Activated T-cell treated with anti-CD3 and anti-CD28 coated beads, Interleukin-2, amount 50 U/mL, for 4 hours (primary cell): ENCODE measurements around the gene KIF13A. TPM values are rescaled to one million over a fixed set of nuclear protein-coding genes. Genes with fewer than 3 reads are reported as not detected.
"Not testable (repeated sequence)": the region's sequence is repeated elsewhere in the genome, so short reads cannot be mapped to it uniquely, and the experiment has no call there.

Experiments used
- ATAC-seq, 2 donors: fragments of 200-7000 bp; cut with Tn5 transposase; one replicate each; pipeline ENCODE4 v1.10.0; 2021
- DNase-seq: peaks from one replicate; pipeline ENCODE4 v3.0.0-alpha.2; 2020
- H3K27me3 Mint-ChIP-seq: one replicate; pipeline ENCODE4 v1.8.0; 2021; ENCODE audit warnings: low read depth, mixed read lengths
- H3K36me3 Mint-ChIP-seq: one replicate; pipeline ENCODE4 v1.8.0; 2022; ENCODE audit warnings: mixed read lengths; ENCODE audit not compliant: insufficient read depth
- H3K4me1 Mint-ChIP-seq: one replicate; pipeline ENCODE4 v1.8.0; 2021; ENCODE audit warnings: low read depth, mixed read lengths
- H3K4me3 Mint-ChIP-seq: one replicate; pipeline ENCODE4 v1.8.0; 2021; ENCODE audit warnings: mild to moderate bottlenecking, moderate library complexity, mixed read lengths
- H3K9me3 Mint-ChIP-seq: one replicate; pipeline ENCODE4 v1.8.0; 2021; ENCODE audit warnings: mixed read lengths
- total RNA-seq, 3 donors: library from RNA; stranded (reverse); gene quantifications; one replicate each; pipeline ENCODE4 v1.2.1, GENCODE V29; 2021

The KIF13A gene
- total RNA-seq, 3 donors from 2014 or later: 0.29 to 0.63 (median 0.43) TPM

GRCh38 chr6:17744757-17745308 is 242.6 kb downstream of the KIF13A start:
- not testable (repeated sequence) for H3K27me3 Mint-ChIP-seq, DNase-seq, ATAC-seq, H3K9me3 Mint-ChIP-seq, H3K36me3 Mint-ChIP-seq, H3K4me3 Mint-ChIP-seq, H3K4me1 Mint-ChIP-seq

GRCh38 chr6:17744019-17744756 is 243.2 kb downstream of the KIF13A start:
- no peaks in the 10 kb centered on the region for H3K4me1 Mint-ChIP-seq
- peaks cover 2% of the 10 kb centered on the region for H3K36me3 Mint-ChIP-seq
- H3K4me3 Mint-ChIP-seq: no peak overlapping the region
- peaks cover 2% of the 10 kb centered on the region for H3K9me3 Mint-ChIP-seq
- peaks cover 9% of the 10 kb centered on the region for H3K27me3 Mint-ChIP-seq
- DNase-seq (no peak), ATAC-seq (no peak)

DNA sequence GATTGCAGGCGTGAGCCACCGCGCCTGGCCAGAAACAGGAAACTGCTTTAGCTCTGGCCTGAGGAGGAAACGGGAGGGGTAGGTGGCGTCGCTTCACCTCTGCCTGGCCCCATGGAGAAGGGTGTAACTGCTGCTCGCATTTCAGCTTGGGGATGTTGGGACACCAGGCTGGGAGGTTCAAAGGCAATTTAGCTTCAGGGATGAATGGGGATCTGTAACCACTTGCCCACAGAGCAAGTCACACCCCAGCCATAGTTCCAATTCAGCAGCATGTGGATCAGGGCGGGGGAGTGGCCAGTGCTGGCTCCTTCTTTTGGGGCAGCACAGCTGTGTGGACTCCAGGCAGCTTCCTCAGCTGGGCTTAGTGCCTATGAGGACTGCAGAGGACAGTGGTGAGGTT is 245.9 kb downstream of the KIF13A start:
- no peak overlapping the region for H3K4me3 Mint-ChIP-seq
- DNase-seq: no peak
- H3K36me3 Mint-ChIP-seq: peaks cover 3% of the 10 kb centered on the region
- H3K4me1 Mint-ChIP-seq: no peaks in the 10 kb centered on the region
- peaks cover 9% of the 10 kb centered on the region for H3K27me3 Mint-ChIP-seq
- H3K9me3 Mint-ChIP-seq: peaks cover 21% of the 10 kb centered on the region
- ATAC-seq: no peak

DNA sequence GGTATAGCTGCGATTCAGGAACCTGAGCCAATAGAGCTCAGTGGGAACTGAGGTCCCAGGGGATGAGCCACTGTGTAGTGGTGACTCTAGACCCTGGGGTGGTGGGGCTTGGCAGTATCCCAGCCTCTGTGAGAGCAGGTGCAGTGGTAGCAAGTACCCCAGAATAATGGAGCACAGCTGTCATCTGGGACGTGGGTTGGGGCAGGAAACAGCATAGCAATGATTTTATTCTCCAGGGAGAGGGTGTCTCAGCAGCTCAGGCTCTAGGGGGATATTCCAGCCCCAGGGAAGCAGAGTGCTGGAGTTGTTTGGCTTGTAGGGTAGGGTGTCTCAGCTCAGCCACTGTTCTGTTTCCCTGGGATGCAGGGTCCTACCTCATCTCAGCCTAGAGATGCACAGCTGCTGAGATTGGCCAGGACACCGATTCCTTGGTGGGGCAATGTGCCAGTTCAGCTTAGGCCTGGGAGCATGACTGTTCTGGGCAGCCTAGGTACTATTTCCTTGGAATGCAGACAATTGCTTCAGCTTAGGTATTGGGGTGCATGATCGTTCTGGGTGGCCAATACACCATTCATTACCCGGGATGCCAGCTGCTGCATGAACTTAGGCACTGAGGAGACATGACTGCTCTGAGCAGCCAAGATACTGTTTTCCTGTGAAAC is 246.7 kb downstream of the KIF13A start:
- H3K4me1 Mint-ChIP-seq: no peaks in the 10 kb centered on the region
- no peak for DNase-seq
- H3K9me3 Mint-ChIP-seq: peaks cover 21% of the 10 kb centered on the region
- H3K27me3 Mint-ChIP-seq: peaks cover 9% of the 10 kb centered on the region
- no peak for ATAC-seq
- H3K4me3 Mint-ChIP-seq: no peak overlapping the region
- peaks cover 3% of the 10 kb centered on the region for H3K36me3 Mint-ChIP-seq

- peaks cover 9% of the 10 kb centered on the region for H3K27me3 Mint-ChIP-seq
- ATAC-seq (no peak), DNase-seq (no peak)
- peaks cover 3% of the 10 kb centered on the region for H3K36me3 Mint-ChIP-seq
- H3K9me3 Mint-ChIP-seq: peaks cover 21% of the 10 kb centered on the region
- H3K4me1 Mint-ChIP-seq: no peaks in the 10 kb centered on the region
- H3K4me3 Mint-ChIP-seq: no peak overlapping the region
Observed at GRCh38 chr6:17737704-17738252, 249.7 kb downstream of the KIF13A start.

GRCh38 chr6:17735311-17735710 is 252.1 kb downstream of the KIF13A start:
- not testable (repeated sequence) for H3K4me1 Mint-ChIP-seq, DNase-seq, H3K27me3 Mint-ChIP-seq, ATAC-seq, H3K4me3 Mint-ChIP-seq, H3K36me3 Mint-ChIP-seq
- peaks cover 21% of the 10 kb centered on the region for H3K9me3 Mint-ChIP-seq

- H3K9me3 Mint-ChIP-seq: peaks cover 4% of the 10 kb centered on the region
- H3K4me1 Mint-ChIP-seq: no peaks in the 10 kb centered on the region
- no peak for ATAC-seq
- H3K27me3 Mint-ChIP-seq: no peaks in the 10 kb centered on the region
- H3K4me3 Mint-ChIP-seq: no peak overlapping the region
- no peaks in the 10 kb centered on the region for H3K36me3 Mint-ChIP-seq
- no peak for DNase-seq
Observed at GRCh38 chr6:17730078-17730704, 257.2 kb downstream of the KIF13A start.

DNA sequence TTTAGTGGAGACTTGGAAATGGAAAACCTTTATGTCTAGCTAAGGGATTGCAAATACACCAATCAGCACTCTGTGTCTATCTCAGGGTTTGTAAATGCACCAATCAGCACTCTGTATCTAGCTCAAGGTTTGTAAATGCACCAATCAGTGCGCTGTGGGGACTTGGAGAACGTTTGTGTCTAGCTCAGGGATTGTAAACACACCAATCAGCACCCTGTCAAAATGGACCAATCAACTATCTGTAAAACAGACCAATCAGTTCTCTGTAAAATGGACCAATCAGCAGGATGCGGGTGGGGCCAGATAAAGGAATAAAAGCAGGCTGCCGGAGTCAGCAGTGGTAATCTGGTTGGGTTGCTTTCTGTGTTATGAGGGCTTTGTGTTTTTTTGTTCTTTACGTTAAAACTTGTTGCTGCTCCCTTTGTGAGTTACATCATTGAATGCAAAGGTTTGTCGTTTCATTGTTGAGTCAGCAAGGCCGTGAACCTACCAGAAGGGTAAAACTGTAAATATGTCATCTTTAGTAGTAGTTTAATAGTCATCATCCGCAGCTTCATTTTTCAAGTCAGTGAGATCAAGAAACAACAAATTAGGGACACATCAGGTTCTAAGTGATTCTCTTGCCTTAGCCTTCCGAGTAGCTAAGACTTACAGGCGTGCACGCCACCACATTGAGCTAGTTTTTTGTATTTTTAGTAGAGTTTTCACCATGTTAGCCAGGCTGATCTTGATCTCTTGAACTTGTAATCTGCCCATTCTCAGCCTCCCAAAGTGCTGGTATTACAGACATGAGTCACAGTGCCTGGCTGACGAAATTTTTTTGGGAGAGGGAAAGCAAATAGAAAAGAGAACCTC is 258.0 kb downstream of the KIF13A start:
- DNase-seq (no peak), ATAC-seq (no peak)
- peaks cover 4% of the 10 kb centered on the region for H3K9me3 Mint-ChIP-seq
- no peaks in the 10 kb centered on the region for H3K27me3 Mint-ChIP-seq
- no peaks in the 10 kb centered on the region for H3K36me3 Mint-ChIP-seq
- H3K4me1 Mint-ChIP-seq: no peaks in the 10 kb centered on the region
- no peak overlapping the region for H3K4me3 Mint-ChIP-seq

- ATAC-seq (no peak), DNase-seq (no peak)
- H3K9me3 Mint-ChIP-seq: peaks cover 4% of the 10 kb centered on the region
- no peaks in the 10 kb centered on the region for H3K4me1 Mint-ChIP-seq
- H3K27me3 Mint-ChIP-seq: no peaks in the 10 kb centered on the region
- no peak overlapping the region for H3K4me3 Mint-ChIP-seq
- no peaks in the 10 kb centered on the region for H3K36me3 Mint-ChIP-seq
Observed at GRCh38 chr6:17728551-17729222, 258.7 kb downstream of the KIF13A start.

- H3K4me1 Mint-ChIP-seq: no peaks in the 10 kb centered on the region
- H3K27me3 Mint-ChIP-seq: peaks cover 2% of the 10 kb centered on the region
- ATAC-seq: no peak
- peaks cover 4% of the 10 kb centered on the region for H3K9me3 Mint-ChIP-seq
- no peak for DNase-seq
- no peak overlapping the region for H3K4me3 Mint-ChIP-seq
- no peaks in the 10 kb centered on the region for H3K36me3 Mint-ChIP-seq
Observed at GRCh38 chr6:17725083-17725482, 262.4 kb downstream of the KIF13A start.

DNA sequence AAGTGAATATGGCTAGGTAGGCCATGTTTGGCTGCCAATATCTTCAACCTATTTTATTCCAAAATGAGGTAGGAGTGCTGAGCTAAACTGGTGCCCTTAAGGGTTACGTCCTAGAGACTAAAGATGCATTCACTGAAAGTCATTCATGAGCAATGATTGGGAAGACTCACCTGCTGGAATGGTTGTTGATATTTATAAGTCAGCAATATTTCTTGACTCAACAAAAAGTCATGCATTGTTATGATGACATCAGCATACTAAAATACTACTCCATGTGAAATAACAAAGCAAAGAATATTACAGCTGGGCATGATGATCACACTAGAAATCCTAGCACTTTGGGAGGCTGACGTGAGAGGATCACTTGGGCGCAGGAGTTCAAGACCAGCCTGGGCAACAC is 263.1 kb downstream of the KIF13A start:
- no peak for ATAC-seq
- H3K4me3 Mint-ChIP-seq: no peak overlapping the region
- H3K27me3 Mint-ChIP-seq: peaks cover 2% of the 10 kb centered on the region

DNA sequence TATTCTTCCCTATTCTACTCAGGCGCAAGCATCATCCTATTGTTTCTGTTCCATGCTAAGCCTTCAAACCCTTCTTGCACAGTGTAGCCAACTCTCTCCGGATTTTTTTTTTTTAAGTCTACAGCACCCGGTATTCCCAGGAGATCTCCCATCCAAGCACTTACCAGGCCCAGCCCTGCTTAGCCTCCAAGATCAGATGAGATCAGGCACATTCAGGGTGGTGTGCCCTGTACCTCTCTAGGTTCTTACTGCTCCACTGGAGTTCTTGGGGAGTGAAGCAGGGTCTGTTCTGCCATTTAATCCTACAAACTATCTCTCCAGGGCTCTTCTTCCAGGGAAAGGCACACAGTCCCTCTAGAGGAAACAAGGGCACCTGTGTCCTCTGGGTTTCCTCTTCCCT is 265.8 kb downstream of the KIF13A start:
- no peaks in the 10 kb centered on the region for H3K4me1 Mint-ChIP-seq
- no peak for DNase-seq
- H3K36me3 Mint-ChIP-seq: no peaks in the 10 kb centered on the region
- no peaks in the 10 kb centered on the region for H3K9me3 Mint-ChIP-seq
- H3K4me3 Mint-ChIP-seq: no peak overlapping the region
- H3K27me3 Mint-ChIP-seq: peaks cover 2% of the 10 kb centered on the region
- no peak for ATAC-seq

More for the DNA sequence above, 263.1 kb downstream of the KIF13A start:
- Mint-ChIP-seq H3K4me1 (no peaks in the 10 kb centered on the region), H3K9me3 (peaks cover 1% of the 10 kb centered on the region), H3K36me3 (no peaks in the 10 kb centered on the region)
- DNase-seq: no peak

- H3K4me1 Mint-ChIP-seq: peaks cover 6% of the 10 kb centered on the region
- H3K27me3 Mint-ChIP-seq: peaks cover 2% of the 10 kb centered on the region
- DNase-seq (no peak), ATAC-seq (no peak)
- no peaks in the 10 kb centered on the region for H3K9me3 Mint-ChIP-seq
- H3K36me3 Mint-ChIP-seq: no peaks in the 10 kb centered on the region
- H3K4me3 Mint-ChIP-seq: no peak overlapping the region
Observed at GRCh38 chr6:17719323-17720041, 268.0 kb downstream of the KIF13A start.
